Left lung (tissue), 10 donors: Measurements from ENCODE around the gene MANBA. TPM values are rescaled to one million over a fixed set of nuclear protein-coding genes. Genes with fewer than 3 reads are reported as not detected.
"Not testable (repeated sequence)": the region's sequence is repeated elsewhere in the genome, so short reads cannot be mapped to it uniquely, and the experiment has no call there.

Experiments used
- ATAC-seq: fragments of 200-7000 bp; cut with Tn5 transposase; one replicate; pipeline ENCODE4 v1.9.1; 2020; ENCODE audit warnings: moderate library complexity
- DNase-seq, 4 donors: peaks; one replicate each; pipeline ENCODE4 v3.0.0-alpha.2; 2013 to 2020
- H3K27ac ChIP-seq, 2 donors: fragments of 200-600 bp; sonication (generic) in 1 of 2; one replicate each; pipeline versions ENCODE4 v1.5.0 to v1.8.0; 2020 to 2021
- H3K27me3 ChIP-seq, 2 donors: fragments of 200-600 bp; sonication (generic) in 1 of 2; one replicate each; pipeline versions ENCODE4 v1.5.0 to v1.8.0; 2020 to 2021
- H3K36me3 ChIP-seq, 2 donors: fragments of 200-600 bp; sonication (generic) in 1 of 2; one replicate each; pipeline versions ENCODE4 v1.5.0 to v1.8.0; 2020 to 2021
- H3K4me1 ChIP-seq, 2 donors: fragments of 200-600 bp; one replicate each; pipeline ENCODE4 v1.8.0; 2021
- H3K4me3 ChIP-seq, 2 donors: fragments of 200-600 bp; sonication (generic) in 1 of 2; one replicate each; pipeline versions ENCODE4 v1.5.0 to v1.8.0; 2020 to 2021; ENCODE audit warnings: mild to moderate bottlenecking in 1 of 2
- H3K9me3 ChIP-seq, 2 donors: fragments of 200-600 bp; sonication (generic) in 1 of 2; one replicate each; pipeline versions ENCODE4 v1.5.0 to v1.8.0; 2020 to 2021
- CTCF ChIP-seq, 2 donors: fragments of 200-600 bp; sonication (generic) in 1 of 2; IDR thresholded peaks; one replicate each; pipeline versions ENCODE4 v1.5.0 to v1.8.0; 2021; ENCODE audit warnings: antibody characterized with exemption in 2 of 2
- intact Hi-C, 2 donors: fragments of 100-400 bp; cut with DNase I; formaldehyde crosslinking; loops; one replicate each; pipeline versions ENCODE4 v1.11.2 to v1.14.2; 2022
- polyA plus RNA-seq, 6 donors: library from polyadenylated mRNA; unstranded; fragments of 120-200 nt; gene quantifications; one replicate each; pipeline ENCODE4 v1.2.1, GENCODE V29; 2013; ENCODE audit not compliant: insufficient read length in 6 of 6
- total RNA-seq, 2 donors: library from RNA; stranded (reverse); fragmentation: NEBNext Ultra II Directional; extraction: Animal tissue kit (Norgen Biotek cat#: 25700); gene quantifications; one replicate each; pipeline ENCODE4 v1.2.1, GENCODE V29; 2021
- donor health status: DM: no; HTN: yes; CAD: no.
- donor health status: DM: no; HTN: no; CAD: no.

The MANBA gene
- total and polyA plus RNA-seq, 8 donors: 31.3 to 57.0 (median 36.4) TPM

DNA sequence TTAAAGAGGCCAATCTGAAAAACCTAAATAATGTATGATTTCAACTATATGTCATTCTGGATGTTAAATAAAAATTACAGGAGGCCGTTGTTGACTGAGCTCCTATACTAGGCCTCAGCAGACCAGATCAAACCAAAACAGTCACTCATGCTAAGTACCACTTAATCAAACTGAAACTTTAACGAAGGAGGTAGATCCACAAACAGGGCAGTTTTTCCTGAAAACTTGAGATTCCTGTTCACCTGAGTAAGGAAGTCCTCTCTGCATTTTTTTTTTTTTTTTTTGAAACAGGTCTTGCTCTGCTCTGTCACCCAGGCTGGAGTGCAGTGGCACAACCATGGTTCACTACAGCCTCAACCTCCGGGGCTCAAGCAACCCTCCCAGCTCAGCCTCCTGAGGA, 27.7 kb downstream of the MANBA start:
- Histone ChIP-seq H3K4me1 (peaks cover 4 to 28% of the 10 kb centered on the region in 2 donors), H3K27me3 (no peaks in the 10 kb centered on the region), H3K27ac (peak overlapping the region; percentile 13 to 26), H3K9me3 (peaks cover 0 to 15% of the 10 kb centered on the region in 2 donors), H3K4me3 (no peak overlapping the region), H3K36me3 (peaks cover 0 to 15% of the 10 kb centered on the region in 2 donors)
- ATAC-seq (peak; percentile 80), DNase-seq (peak in 1 of 4 donors; percentile 59)
- TF ChIP-seq CTCF (IDR thresholded peaks at IDR 0.05): no peak
- intact Hi-C loops: no loop called here

DNA sequence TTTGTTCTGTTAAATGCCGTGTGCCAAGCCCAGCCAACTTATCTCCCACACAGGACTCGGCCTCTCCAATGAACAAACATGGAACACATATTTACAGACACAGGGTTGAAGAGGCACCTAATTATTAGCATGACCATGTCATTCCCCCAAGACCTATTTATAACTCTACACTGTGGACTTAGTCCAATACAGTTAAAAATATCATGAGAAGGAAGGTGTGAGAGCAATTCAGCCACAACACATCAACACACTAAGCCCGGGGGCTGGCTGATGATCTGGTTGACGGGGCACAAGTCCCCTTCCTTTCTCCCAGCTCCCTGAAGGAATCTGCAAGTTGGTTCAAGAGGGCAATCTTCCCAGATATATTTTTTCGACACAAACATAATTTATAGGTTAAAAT, 28.1 kb downstream of the MANBA start:
- TF ChIP-seq CTCF (IDR thresholded peaks at IDR 0.05): no peak
- Histone ChIP-seq H3K27me3 (no peaks in the 10 kb centered on the region), H3K27ac (peak overlapping the region in 1 of 2 donors; percentile 13), H3K4me3 (no peak overlapping the region), H3K9me3 (peaks cover 0 to 15% of the 10 kb centered on the region in 2 donors), H3K4me1 (peaks cover 4 to 28% of the 10 kb centered on the region in 2 donors), H3K36me3 (peaks cover 0 to 15% of the 10 kb centered on the region in 2 donors)
- ATAC-seq: peak; percentile 34
- intact Hi-C loops: no loop called here
- peak in 1 of 4 donors; percentile 34 for DNase-seq

GRCh38 chr4:102730968-102731533, 29.7 kb downstream of the MANBA start:
- no peak for TF ChIP-seq CTCF (IDR thresholded peaks at IDR 0.05)
- no peak for ATAC-seq

DNA sequence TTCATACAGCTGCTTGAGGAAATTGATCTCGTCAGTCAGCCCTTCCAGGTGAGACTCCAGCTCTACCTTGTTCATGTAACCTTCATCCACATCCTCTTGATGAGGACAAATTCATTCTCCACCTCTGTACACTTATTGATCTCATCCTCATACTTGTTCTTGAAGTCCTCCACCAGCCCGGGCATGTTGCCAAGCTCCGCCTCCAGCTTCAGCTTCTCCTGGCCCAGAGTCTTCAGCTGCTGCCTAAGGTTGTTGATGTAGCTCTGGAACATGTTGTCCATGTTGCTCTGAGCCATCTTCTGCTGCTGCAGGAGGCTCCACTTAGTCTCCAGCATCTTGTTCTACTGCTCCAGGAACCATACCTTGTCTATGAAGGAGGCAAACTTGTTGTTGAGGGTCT, 31.3 kb downstream of the MANBA start:
- H3K4me3 ChIP-seq, H3K27me3 ChIP-seq, H3K4me1 ChIP-seq, ATAC-seq, H3K27ac ChIP-seq, DNase-seq, intact Hi-C loops: not testable (repeated sequence)
- peaks cover 0 to 15% of the 10 kb centered on the region in 2 donors for H3K36me3 ChIP-seq
- peaks cover 0 to 15% of the 10 kb centered on the region in 2 donors for H3K9me3 ChIP-seq

More at GRCh38 chr4:102730968-102731533, 29.7 kb downstream of the MANBA start:
- Histone ChIP-seq H3K9me3 (peaks cover 0 to 15% of the 10 kb centered on the region in 2 donors), H3K27ac (no peak overlapping the region), H3K4me3 (no peak overlapping the region), H3K4me1 (peaks cover 4 to 24% of the 10 kb centered on the region in 2 donors), H3K36me3 (peaks cover 0 to 15% of the 10 kb centered on the region in 2 donors), H3K27me3 (no peaks in the 10 kb centered on the region)
- DNase-seq: no peak
- intact Hi-C loops: no loop called here

GRCh38 chr4:102726919-102727318, 33.8 kb downstream of the MANBA start:
- ATAC-seq, H3K4me3 ChIP-seq, H3K27me3 ChIP-seq, intact Hi-C loops, H3K27ac ChIP-seq, H3K4me1 ChIP-seq, DNase-seq: not testable (repeated sequence)
- peaks cover 0 to 13% of the 10 kb centered on the region in 2 donors for H3K9me3 ChIP-seq
- H3K36me3 ChIP-seq: peaks cover 0 to 30% of the 10 kb centered on the region in 2 donors

- intact Hi-C loops: no loop called here
- Histone ChIP-seq H3K4me1 (no peaks in the 10 kb centered on the region), H3K27ac (no peak overlapping the region), H3K4me3 (no peak overlapping the region), H3K9me3 (peaks cover 0 to 6% of the 10 kb centered on the region in 2 donors), H3K27me3 (no peaks in the 10 kb centered on the region), H3K36me3 (peaks cover 0 to 37% of the 10 kb centered on the region in 2 donors)
- ATAC-seq (no peak), DNase-seq (no peak)
- no peak for TF ChIP-seq CTCF (IDR thresholded peaks at IDR 0.05)
Measured at GRCh38 chr4:102726068-102726467, 34.7 kb downstream of the MANBA start.
